ENCODE measurements around the gene SPPL2B. TPM values are rescaled to one million over a fixed set of nuclear protein-coding genes. Genes with fewer than 3 reads are reported as not detected.

The SPPL2B gene
- total RNA-seq, 1 donor from 2014 or later, result 95.7 TPM

DNA sequence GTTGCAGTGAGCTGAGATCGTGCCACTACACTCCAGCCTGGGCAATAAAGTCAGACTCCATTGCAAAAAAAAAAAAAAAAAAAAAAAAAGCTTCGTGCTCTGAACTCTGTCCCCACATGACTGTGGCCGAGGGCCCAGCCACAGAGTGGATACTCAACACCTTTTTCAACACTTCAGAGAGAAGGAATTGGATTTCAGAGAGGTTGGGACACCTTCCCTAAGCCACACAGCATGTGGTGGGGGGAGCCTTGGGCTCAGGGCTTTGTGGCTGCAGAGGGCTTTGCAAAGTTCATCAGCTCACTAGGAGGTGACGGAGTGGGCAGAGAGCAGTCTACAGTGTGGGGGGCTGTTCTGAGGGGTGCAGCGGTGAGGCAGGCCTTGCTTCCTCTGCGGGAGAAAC is 9.6 kb upstream of the SPPL2B start:
- Histone ChIP-seq H3K4me1 (no peaks in the 10 kb centered on the region), H3K4me3 (no peak overlapping the region), H3K36me3 (peaks cover 6 to 16% of the 10 kb centered on the region in 2 donors), H3K27me3 (no peaks in the 10 kb centered on the region), H3K27ac (no peak overlapping the region), H3K9me3 (peaks cover 7 to 9% of the 10 kb centered on the region in 2 donors)
- DNase-seq (ENCODE audit: low spot score in 2 of 2), result no peak
- TF ChIP-seq, protein P1, sequence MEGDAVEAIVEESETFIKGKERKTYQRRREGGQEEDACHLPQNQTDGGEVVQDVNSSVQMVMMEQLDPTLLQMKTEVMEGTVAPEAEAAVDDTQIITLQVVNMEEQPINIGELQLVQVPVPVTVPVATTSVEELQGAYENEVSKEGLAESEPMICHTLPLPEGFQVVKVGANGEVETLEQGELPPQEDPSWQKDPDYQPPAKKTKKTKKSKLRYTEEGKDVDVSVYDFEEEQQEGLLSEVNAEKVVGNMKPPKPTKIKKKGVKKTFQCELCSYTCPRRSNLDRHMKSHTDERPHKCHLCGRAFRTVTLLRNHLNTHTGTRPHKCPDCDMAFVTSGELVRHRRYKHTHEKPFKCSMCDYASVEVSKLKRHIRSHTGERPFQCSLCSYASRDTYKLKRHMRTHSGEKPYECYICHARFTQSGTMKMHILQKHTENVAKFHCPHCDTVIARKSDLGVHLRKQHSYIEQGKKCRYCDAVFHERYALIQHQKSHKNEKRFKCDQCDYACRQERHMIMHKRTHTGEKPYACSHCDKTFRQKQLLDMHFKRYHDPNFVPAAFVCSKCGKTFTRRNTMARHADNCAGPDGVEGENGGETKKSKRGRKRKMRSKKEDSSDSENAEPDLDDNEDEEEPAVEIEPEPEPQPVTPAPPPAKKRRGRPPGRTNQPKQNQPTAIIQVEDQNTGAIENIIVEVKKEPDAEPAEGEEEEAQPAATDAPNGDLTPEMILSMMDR (IDR thresholded peaks at IDR 0.05), result no peak
- intact Hi-C loops (cut with DNase I), result no loop called here

GRCh38 chr19:2319551-2319950 is 8.9 kb upstream of the SPPL2B start:
- intact Hi-C loops (cut with DNase I), result no loop called here

DNA sequence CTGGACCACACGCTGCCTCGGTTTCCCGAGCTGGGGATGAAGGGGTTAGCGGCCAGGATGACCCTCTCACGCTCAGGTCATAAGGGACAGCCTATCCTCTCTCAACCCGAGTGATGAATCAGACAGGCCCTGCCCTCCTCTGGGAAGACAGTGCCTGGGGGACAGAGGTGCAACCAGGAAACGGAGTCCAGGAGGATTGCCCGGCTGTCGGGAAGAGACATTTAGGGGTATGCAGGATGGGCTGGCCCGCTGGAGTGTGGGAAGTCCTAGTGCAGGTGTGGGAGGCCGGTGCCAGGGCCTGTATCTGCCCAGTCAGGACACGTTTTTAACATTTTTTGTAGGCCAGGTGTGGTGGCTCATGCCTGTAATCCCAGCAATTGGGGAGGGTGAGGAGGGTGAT is 8.4 kb upstream of the SPPL2B start:
- H3K9me3 ChIP-seq, result peaks cover 3 to 4% of the 10 kb centered on the region in 2 donors
- H3K36me3 ChIP-seq, result peaks cover 13 to 26% of the 10 kb centered on the region in 2 donors
- H3K27me3 ChIP-seq, result no peaks in the 10 kb centered on the region
- no peak for DNase-seq (ENCODE audit: low spot score in 2 of 2)
- no peak overlapping the region for H3K4me3 ChIP-seq
- H3K27ac ChIP-seq, result no peak overlapping the region
- TF ChIP-seq, protein P1 (IDR thresholded peaks at IDR 0.05), result no peak
- no peaks in the 10 kb centered on the region for H3K4me1 ChIP-seq
- intact Hi-C loops (cut with DNase I), result no loop called here

More at GRCh38 chr19:2319551-2319950, 8.9 kb upstream of the SPPL2B start:
- TF ChIP-seq, protein P1 (IDR thresholded peaks at IDR 0.05), result no peak
- peaks cover 7 to 8% of the 10 kb centered on the region in 2 donors for H3K9me3 ChIP-seq
- H3K36me3 ChIP-seq, result peaks cover 12 to 22% of the 10 kb centered on the region in 2 donors
- DNase-seq (ENCODE audit: low spot score in 2 of 2), result no peak
- H3K27me3 ChIP-seq, result no peaks in the 10 kb centered on the region
- no peak overlapping the region for H3K4me3 ChIP-seq
- H3K27ac ChIP-seq, result no peak overlapping the region
- no peaks in the 10 kb centered on the region for H3K4me1 ChIP-seq

DNA sequence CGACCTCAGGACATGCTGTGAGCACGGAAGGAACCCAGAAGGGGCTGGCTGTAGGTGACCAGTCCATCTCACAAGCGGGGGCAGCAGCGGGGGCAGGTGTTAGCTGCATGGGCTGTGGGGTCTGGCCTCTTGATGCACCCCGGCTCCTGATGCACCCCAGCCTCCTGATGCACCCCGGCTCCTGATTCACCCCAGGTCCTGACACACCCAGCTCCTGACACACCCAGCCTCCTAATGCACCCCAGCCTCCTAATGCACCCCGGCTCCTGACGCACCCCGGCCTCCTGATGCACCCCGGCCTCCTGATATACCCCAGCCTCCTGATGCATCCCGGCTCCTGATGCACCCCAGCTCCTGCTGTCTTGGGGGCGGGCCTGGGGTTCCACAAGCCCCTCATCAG is 7.5 kb upstream of the SPPL2B start:
- DNase-seq (ENCODE audit: low spot score in 2 of 2), result no peak
- no peaks in the 10 kb centered on the region for H3K9me3 ChIP-seq
- H3K27me3 ChIP-seq, result no peaks in the 10 kb centered on the region
- H3K36me3 ChIP-seq, result peaks cover 13 to 26% of the 10 kb centered on the region in 2 donors
- TF ChIP-seq, protein P1 (IDR thresholded peaks at IDR 0.05), result no peak
- intact Hi-C loops (cut with DNase I), result no loop called here
- H3K27ac ChIP-seq, result no peak overlapping the region
- no peak overlapping the region for H3K4me3 ChIP-seq
- H3K4me1 ChIP-seq, result no peaks in the 10 kb centered on the region

DNA sequence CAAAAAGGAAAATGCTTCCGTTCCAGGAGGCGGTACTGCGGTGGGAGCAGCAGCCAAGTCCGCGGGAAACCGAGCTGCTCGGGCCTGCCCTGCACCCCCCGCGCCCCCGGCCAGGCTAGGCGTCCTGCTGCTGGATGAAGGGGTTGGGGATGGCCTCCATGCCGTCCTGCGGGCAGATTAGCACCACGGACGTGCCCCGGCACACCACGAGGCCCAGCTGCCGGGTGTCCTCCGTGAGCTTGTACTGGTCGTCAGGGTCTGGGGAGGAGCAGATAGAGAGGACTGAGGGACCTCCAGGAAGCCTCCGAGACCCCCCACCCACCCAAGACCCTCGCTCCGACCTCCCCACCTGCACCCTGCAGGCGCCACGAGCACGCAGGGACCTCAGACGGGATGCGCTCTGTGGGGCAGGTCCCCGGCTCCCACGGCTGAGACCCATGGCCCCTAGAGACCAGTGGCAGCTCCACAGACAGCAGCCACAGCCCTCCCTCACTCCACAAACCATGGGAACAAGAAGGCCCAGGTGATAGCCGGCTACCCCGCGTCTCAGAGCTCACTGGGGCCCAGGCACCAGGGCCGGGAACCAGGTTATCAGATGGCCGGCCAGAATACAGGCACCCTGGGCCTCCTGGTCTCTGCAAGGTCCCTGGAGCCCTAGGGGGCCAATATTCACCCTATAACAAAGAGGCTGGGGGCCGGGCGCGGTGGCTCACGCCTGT is 6.8 kb upstream of the SPPL2B start:
- no peaks in the 10 kb centered on the region for H3K27me3 ChIP-seq
- peaks cover 0 to under 1% of the 10 kb centered on the region in 2 donors for H3K4me1 ChIP-seq
- H3K4me3 ChIP-seq, result no peak overlapping the region
- TF ChIP-seq, protein P1 (IDR thresholded peaks at IDR 0.05), result no peak
- no peaks in the 10 kb centered on the region for H3K9me3 ChIP-seq
- no peak for DNase-seq (ENCODE audit: low spot score in 2 of 2)
- H3K36me3 ChIP-seq, result peaks cover 13 to 26% of the 10 kb centered on the region in 2 donors
- H3K27ac ChIP-seq, result no peak overlapping the region
- intact Hi-C loops (cut with DNase I), result no loop called here
